Thymus (tissue), 11 donors: ENCODE data around the gene CLRN3. TPM values are rescaled to one million over a fixed set of nuclear protein-coding genes. Genes with fewer than 3 reads are reported as not detected.
A peak's percentile ranks its signal among the peaks of the same experiment; 100 is the strongest.

Experiments used
- DNase-seq, 9 donors: peaks; one replicate each; pipeline ENCODE4 v3.0.0-alpha.2; 2013; ENCODE audit warnings: low spot score in 9 of 9, low read depth in 6 of 9, missing footprints in 1 of 9
- H3K27ac ChIP-seq, 2 donors: one replicate each; pipeline ENCODE4 v1.5.1; 2013; ENCODE audit warnings: control low read depth in 1 of 2, low read depth in 1 of 2, low read length in 1 of 2, mild to moderate bottlenecking in 1 of 2, moderate library complexity in 1 of 2
- H3K27me3 ChIP-seq, 2 donors: one replicate each; pipeline ENCODE4 v1.5.1; 2013; ENCODE audit warnings: low read length in 1 of 2; ENCODE audit not compliant: control insufficient read depth in 2 of 2, insufficient read depth in 1 of 2
- H3K36me3 ChIP-seq, 2 donors: one replicate each; pipeline ENCODE4 v1.5.1; 2013; ENCODE audit warnings: low read length in 1 of 2, mild to moderate bottlenecking in 1 of 2, moderate library complexity in 1 of 2; ENCODE audit not compliant: control insufficient read depth in 2 of 2, insufficient read depth in 2 of 2
- H3K4me1 ChIP-seq, 2 donors: one replicate each; pipeline ENCODE4 v1.5.1; 2013; ENCODE audit warnings: low read length in 2 of 2; ENCODE audit not compliant: control insufficient read depth in 2 of 2, insufficient read depth in 2 of 2
- H3K4me3 ChIP-seq, 2 donors: one replicate each; pipeline ENCODE4 v1.5.1; 2013; ENCODE audit warnings: low read length in 2 of 2, control low read depth in 1 of 2, mild to moderate bottlenecking in 1 of 2
- H3K9me3 ChIP-seq, 2 donors: one replicate each; pipeline ENCODE4 v1.5.1; 2013; ENCODE audit warnings: low read length in 1 of 2, mild to moderate bottlenecking in 1 of 2; ENCODE audit not compliant: control insufficient read depth in 2 of 2, insufficient read depth in 1 of 2
- WGBS: extraction: QIAGEN DNeasy Blood & Tissue Kit; methylation state at CpG from one replicate; pipeline ENCODE4 v1.1.7; 2013; 5-methylcytosine and 5-hydroxymethylcytosine counted together
- polyA plus RNA-seq: library from polyadenylated mRNA; stranded (reverse); fragments of 200-250 nt; gene quantifications from one replicate; pipeline ENCODE4 v1.2.3, GENCODE V29; 2013
- total RNA-seq: library from RNA; stranded (reverse); fragments of 120-200 nt; gene quantifications from one replicate; pipeline ENCODE4 v1.2.4, GENCODE V29; 2013
- donor health status: healthy.

The CLRN3 gene
- total and polyA plus RNA-seq, 2 donors: 0.05 to 0.23 TPM

- 95% methylated on average over 6 of the region's 6 CpGs for WGBS
- Histone ChIP-seq H3K27me3 (no peaks in the 10 kb centered on the region), H3K4me1 (no peaks in the 10 kb centered on the region), H3K9me3 (no peaks in the 10 kb centered on the region), H3K27ac (no peak overlapping the region), H3K36me3 (no peaks in the 10 kb centered on the region), H3K4me3 (no peak overlapping the region)
- DNase-seq: no peak
These were observed 32.1 kb downstream of the CLRN3 start for GRCh38 chr10:127860592-127860991.

DNA sequence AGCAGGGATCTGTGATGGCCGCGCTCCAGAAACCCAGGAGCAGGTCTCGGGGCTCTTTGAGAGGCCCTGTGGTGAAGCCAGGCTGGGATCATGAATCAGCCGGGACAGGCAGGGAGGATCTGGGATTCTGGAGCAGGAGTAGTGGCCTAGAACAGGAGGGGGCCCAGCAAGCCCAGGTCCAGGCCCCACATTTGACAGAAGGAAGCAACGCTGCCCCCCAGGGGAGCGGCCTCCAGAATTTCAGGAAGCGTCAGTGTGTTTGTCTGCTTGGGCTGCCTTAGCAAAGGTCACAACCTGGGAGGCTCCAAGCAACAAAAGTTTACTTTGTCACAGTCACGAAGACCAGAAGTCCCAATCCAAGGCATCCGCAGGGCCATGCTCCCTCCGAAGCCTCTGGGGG is 36.8 kb downstream of the CLRN3 start:
- WGBS: 98% methylated on average over 10 of the region's 10 CpGs

DNA sequence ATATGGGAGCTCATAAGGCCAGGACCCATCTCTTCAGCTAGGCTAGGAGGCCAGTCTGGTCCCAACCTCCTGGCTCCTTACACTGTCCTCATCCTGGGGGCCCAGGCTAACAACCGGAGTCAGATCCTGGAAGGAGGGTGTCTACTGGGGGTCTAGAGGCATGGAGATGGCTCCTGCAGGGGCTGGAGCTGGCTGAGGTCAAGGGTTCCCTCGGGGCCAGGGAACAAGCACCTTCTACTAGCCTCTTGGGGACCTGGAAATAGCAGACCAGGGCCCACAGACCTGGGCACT is 37.2 kb downstream of the CLRN3 start:
- WGBS: 95% methylated on average over 2 of the region's 2 CpGs

More for the DNA sequence above, 36.8 kb downstream of the CLRN3 start:
- no peak for DNase-seq
- H3K27ac ChIP-seq: no peak overlapping the region
- no peaks in the 10 kb centered on the region for H3K36me3 ChIP-seq
- no peaks in the 10 kb centered on the region for H3K4me1 ChIP-seq
- H3K4me3 ChIP-seq: no peak overlapping the region
- H3K9me3 ChIP-seq: no peaks in the 10 kb centered on the region
- peaks cover 2 to 5% of the 10 kb centered on the region in 2 donors for H3K27me3 ChIP-seq

GRCh38 chr10:127854769-127855590 is 37.8 kb downstream of the CLRN3 start:
- Histone ChIP-seq H3K27ac (no peak overlapping the region), H3K4me1 (no peaks in the 10 kb centered on the region), H3K9me3 (no peaks in the 10 kb centered on the region), H3K27me3 (peaks cover 2 to 6% of the 10 kb centered on the region in 2 donors), H3K36me3 (no peaks in the 10 kb centered on the region), H3K4me3 (no peak overlapping the region)
- DNase-seq: no peak
- WGBS: 92% methylated on average over 15 of the region's 15 CpGs

More for the DNA sequence above, 37.2 kb downstream of the CLRN3 start:
- no peaks in the 10 kb centered on the region for H3K9me3 ChIP-seq
- DNase-seq: no peak
- H3K27ac ChIP-seq: no peak overlapping the region
- no peaks in the 10 kb centered on the region for H3K4me1 ChIP-seq
- no peaks in the 10 kb centered on the region for H3K36me3 ChIP-seq
- no peak overlapping the region for H3K4me3 ChIP-seq
- peaks cover 2 to 6% of the 10 kb centered on the region in 2 donors for H3K27me3 ChIP-seq

- H3K9me3 ChIP-seq: no peaks in the 10 kb centered on the region
- H3K27me3 ChIP-seq: peaks cover 2 to 8% of the 10 kb centered on the region in 2 donors
- no peak overlapping the region for H3K4me3 ChIP-seq
- 39% methylated on average over 19 of the region's 19 CpGs for WGBS
- DNase-seq: peak in 7 of 9 donors; percentile 13 to 73 (median 44)
- H3K36me3 ChIP-seq: no peaks in the 10 kb centered on the region
- no peak overlapping the region for H3K27ac ChIP-seq
- no peaks in the 10 kb centered on the region for H3K4me1 ChIP-seq
These were observed 38.6 kb downstream of the CLRN3 start for GRCh38 chr10:127853868-127854768.

DNA sequence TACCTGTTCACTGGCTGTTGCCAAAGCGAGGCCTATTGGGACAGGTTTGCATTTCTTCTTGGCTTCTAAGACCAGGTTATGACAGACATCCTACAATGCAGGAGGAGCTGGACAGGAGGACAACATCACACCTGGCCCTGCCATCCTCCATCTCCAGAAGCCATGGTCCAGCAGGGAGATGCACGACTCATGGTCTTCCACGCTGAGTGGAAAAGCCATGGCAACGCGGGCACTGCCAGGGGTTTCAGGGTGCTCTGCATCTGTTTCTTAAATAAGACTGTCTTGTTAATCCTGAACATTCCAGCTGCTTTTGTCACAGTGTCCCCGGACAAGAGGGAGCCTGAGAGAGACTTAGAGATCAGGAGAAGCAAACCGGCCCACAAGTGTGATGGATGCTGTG is 40.3 kb downstream of the CLRN3 start:
- peaks cover 0 to 5% of the 10 kb centered on the region in 2 donors for H3K9me3 ChIP-seq
- 98% methylated on average over 7 of the region's 7 CpGs for WGBS
- H3K4me1 ChIP-seq: no peaks in the 10 kb centered on the region
- no peak overlapping the region for H3K4me3 ChIP-seq
- H3K27ac ChIP-seq: no peak overlapping the region
- peaks cover 2 to 9% of the 10 kb centered on the region in 2 donors for H3K27me3 ChIP-seq
- no peak for DNase-seq
- H3K36me3 ChIP-seq: no peaks in the 10 kb centered on the region

DNA sequence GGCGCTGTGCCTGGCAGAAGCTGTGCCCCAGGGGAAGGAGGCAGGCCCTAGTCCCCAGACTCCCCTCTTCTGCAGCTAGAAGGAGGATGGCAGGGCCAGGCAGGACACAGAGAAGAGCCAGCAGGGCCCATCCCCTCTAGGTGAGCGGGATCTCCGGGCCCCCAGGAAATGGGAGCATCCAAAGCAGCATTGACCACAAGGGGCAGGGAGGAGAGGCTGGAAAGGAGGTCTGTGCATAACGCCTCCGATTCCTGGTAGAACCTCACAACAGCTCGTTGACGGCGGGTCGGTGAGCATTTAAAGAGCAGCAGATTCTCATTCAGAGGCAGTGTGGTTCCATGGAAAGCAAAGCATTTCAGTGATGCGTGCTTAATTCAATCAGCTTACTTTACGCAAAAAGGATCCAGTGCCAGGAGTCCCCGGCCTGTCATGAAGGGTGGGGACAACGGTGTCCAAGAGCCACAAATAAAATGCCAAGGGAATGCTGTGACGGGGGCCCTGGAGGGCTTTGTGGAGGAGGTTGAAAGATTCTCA is 41.0 kb downstream of the CLRN3 start:
- peaks cover 2 to 9% of the 10 kb centered on the region in 2 donors for H3K27me3 ChIP-seq
- 94% methylated on average over 14 of the region's 14 CpGs for WGBS
- DNase-seq: no peak
- no peak overlapping the region for H3K27ac ChIP-seq
- H3K36me3 ChIP-seq: no peaks in the 10 kb centered on the region
- H3K4me1 ChIP-seq: no peaks in the 10 kb centered on the region
- H3K4me3 ChIP-seq: no peak overlapping the region
- peaks cover 0 to 5% of the 10 kb centered on the region in 2 donors for H3K9me3 ChIP-seq

- DNase-seq: no peak
- WGBS: 89% methylated on average over 10 of the region's 10 CpGs
These were observed 41.8 kb downstream of the CLRN3 start for GRCh38 chr10:127850944-127851343.

DNA sequence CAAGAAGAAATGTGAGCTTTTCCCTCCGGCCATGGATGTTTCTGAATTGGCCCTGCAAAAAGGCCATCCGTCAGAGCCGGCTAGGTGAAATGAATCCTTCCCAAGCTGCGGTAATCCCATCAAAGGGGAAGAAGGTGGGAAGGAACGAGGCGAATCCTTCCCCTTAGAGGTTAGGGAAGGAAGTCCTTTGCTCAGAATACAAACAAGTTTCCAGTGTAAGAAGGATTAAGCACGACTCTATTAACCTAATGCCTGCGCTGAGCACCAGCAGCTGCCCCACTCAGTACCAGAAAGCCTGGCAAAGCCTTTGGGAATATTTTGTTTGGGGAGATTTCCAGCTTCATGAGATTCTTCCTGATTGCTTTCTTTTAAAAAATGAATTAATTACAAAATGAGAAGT is 42.8 kb downstream of the CLRN3 start:
- peaks cover 0 to 5% of the 10 kb centered on the region in 2 donors for H3K9me3 ChIP-seq
- WGBS: 73% methylated on average over 8 of the region's 8 CpGs
- no peak for DNase-seq
- H3K27ac ChIP-seq: no peak overlapping the region
- H3K4me1 ChIP-seq: no peaks in the 10 kb centered on the region
- H3K36me3 ChIP-seq: no peaks in the 10 kb centered on the region
- no peak overlapping the region for H3K4me3 ChIP-seq
- peaks cover 2 to 11% of the 10 kb centered on the region in 2 donors for H3K27me3 ChIP-seq

More at GRCh38 chr10:127850944-127851343, 41.8 kb downstream of the CLRN3 start:
- no peaks in the 10 kb centered on the region for H3K4me1 ChIP-seq
- no peaks in the 10 kb centered on the region for H3K36me3 ChIP-seq
- H3K9me3 ChIP-seq: peaks cover 0 to 5% of the 10 kb centered on the region in 2 donors
- peaks cover 2 to 11% of the 10 kb centered on the region in 2 donors for H3K27me3 ChIP-seq
- H3K4me3 ChIP-seq: no peak overlapping the region
- H3K27ac ChIP-seq: no peak overlapping the region
